CD4-positive, alpha-beta T cell treated with Interleukin-12 subunit alpha and Interleukin-12 subunit beta, for 1 hour (primary cell): ENCODE data around the gene KRT6A.
"Not testable (repeated sequence)": the region's sequence is repeated elsewhere in the genome, so short reads cannot be mapped to it uniquely, and the experiment has no call there.

ENCODE experiments used
- DNase-seq: peaks from one replicate; pipeline ENCODE4 v3.0.0-alpha.2; 2020

Gene KRT6A

DNA sequence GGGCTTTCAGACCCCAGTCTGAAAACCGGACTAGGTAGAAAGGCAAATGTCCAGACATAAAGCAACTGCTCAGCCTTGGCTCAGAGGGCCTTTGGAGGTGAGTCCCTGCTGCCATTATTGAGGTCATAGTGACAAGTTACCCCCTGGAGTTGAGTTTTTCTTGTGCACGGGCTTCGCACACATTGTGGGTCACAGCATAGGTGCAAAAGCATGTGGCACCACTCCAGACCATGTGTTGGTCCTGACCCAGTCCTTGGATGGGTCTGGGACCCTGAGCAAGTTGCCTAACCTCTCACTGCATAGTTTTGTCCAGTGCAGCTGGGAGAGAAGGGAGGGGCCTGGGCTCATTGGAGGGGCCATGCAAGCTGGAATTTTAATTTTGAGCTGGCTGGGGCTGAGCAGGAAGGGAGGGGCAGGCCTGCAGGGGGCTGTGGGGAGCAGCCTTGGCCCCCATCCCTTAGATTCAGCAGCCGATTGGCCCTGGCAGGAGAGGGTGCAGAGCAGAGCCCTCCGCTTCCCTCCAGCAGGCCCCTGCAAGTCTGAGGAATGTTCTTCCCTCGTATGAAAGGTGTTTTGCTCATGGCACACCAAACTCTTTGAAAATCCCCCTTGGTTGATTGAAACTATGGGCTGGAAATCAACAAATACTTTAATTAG is 31.3 kb upstream of the KRT6A start:
- no peak for DNase-seq

DNA sequence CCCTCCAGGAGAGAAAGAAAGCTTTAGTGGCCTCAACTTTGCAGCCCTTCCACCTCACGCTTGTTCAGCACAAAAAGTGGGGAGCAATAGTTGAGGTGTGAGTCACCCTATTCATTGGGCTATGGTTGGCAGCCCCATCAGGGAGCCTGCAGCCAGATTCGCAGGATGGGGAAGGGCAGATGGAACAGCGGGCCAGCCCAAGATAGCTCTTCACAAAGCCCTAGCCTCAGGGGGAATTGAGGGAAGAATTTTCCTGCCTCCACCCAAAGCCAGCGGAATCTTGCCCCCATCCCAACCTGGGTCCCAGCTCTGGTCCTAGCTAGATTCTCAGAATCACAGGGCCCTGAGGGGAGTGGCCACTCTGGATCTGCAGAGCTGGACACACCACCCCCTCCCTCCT is 30.8 kb upstream of the KRT6A start:
- DNase-seq = no peak

DNA sequence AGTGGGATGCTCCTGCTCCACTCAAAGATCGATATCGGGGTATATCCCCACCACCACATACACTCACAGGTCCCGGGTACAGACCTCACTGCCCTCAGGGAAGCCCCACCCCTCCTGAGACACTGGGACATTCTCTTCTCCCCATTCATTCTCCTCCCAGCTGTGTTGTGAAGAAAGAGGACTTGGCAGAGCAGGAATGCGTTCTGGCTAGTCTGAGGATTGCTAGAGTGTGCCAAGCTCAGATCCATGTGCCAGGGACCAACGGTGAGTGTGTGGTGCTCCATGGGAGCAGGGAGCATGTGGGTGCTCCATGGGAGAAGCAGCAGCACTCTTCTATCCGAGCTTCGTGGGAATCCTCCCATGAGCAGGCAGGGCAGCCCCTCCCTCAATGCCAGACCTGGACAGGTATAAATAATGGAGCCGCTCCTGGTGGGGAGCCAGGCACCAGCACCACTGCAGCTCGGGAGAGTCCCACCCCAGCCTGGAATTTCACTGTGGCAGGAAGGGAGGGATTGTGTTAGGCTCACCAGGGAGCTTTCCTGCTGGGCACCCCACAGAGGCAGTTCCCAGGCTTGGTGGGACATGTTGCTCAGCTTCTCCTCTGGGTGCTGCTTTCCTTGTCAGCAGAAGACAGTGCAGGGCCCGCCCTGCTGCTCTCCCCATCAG is 29.4 kb upstream of the KRT6A start:
- DNase-seq = no peak

DNA sequence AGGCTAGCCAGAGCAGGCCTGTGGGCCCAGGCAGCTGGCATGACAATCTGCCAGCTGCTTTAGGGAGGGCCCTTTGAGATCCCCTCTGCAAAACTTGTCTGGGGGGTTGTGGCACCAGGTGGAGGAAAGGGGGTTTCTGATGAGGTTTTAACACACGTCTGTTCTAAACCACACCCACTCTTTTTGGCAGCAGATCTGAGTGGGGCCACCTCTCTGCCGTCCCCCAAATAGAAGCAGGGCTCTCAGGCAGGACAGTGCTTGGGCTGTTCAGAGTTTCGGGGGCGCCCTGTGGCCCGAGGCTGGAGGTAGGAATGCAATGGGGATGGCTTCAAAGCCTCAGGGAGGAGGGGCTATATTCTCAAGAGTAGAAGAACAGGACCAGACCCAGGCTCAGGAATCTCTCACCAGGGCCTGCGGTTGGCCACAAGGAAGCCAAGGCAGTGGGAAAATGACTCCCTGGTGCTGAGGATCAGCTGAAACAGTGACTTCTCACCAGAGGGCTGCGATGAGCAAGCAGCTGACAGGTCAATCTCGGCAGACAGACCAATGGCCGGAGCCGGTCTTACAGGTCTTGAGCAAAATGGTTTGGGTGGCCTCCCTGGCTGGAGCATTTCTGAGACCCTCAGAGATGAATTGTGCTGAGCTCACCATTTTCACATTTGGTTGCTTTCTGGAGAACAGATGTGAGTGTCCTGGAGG is 28.7 kb upstream of the KRT6A start:
- no peak for DNase-seq

DNA sequence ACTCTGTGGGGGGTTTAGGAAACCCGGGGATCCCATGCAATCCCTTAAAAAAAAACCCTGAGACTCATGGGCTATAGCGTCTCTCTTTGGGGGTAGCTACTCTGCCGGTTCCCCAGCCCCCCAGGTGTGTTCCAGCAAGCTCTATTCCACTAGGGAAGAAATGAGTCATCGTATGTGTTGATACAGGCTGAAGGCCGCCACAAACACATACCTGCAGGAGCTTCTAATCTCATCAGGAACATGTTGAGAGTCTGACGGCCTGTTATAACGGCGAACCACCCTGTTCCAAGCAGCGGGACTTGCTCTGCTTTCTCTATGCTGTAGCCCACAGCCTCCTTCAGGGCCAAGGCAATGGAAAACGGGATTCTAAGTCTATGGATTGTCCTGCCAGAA is 28.1 kb upstream of the KRT6A start:
- DNase-seq = no peak

DNA sequence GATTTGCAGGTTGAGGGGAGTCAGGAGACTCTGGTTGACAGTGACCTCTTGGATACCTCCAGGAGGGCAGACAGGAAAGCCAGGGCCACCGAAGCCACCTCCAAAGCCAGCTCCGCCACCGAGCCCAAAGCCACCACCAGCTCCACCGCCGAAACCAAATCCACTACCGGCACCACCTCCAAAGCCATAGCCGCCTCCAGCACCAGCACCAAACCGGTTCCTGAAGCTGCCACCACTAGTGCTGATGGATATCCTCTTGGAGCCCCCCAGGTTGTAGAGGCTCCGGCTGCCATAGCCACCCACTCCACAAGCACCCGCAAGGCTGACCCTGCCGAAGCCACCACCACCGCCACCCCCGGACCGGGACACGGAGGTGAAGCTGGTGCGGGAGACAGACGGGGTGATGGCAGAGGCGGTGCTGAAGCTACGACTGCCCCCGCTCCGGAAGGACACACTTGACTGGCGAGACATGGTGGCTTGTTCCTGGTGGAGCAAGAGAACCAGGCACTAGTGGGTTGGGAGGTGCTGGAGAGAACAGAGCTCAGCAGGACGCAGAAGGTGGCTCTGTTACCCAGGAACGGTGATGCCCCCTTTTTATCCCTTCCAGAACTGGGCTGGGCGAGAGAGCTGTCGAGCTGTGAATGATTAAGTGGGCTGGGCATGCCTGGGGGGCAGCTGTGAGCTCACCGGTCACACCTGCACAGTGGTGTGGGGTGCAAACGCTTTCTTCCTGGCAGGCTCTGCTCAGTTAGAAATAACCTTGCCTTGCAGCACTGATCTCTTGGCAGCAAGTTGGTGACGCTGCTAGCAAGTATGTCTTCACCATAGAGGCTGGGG is 27.0 kb upstream of the KRT6A start, which contains the start of gene KRT5:
KRT5 (minus strand) TSS at position 569 of the 837 bp plus-strand sequence; CDS start at position 471, 98 bp downstream.
- DNase-seq = no peak

DNA sequence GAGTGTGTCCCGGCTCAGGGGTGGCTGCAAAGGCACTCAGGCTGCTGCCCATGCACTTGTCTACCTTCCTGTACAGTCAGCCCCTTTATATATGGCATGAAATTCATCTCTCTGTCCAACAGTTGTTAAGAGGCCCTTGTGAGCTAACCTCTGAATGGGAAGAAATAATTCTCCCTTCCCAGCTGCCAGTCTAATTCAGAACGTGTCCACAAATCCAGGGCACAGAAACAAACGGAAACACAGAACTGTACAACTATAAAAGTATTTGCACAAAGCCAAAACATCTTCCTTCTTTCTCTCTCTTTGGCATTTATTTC is 26.3 kb upstream of the KRT6A start:
- no peak for DNase-seq

DNA sequence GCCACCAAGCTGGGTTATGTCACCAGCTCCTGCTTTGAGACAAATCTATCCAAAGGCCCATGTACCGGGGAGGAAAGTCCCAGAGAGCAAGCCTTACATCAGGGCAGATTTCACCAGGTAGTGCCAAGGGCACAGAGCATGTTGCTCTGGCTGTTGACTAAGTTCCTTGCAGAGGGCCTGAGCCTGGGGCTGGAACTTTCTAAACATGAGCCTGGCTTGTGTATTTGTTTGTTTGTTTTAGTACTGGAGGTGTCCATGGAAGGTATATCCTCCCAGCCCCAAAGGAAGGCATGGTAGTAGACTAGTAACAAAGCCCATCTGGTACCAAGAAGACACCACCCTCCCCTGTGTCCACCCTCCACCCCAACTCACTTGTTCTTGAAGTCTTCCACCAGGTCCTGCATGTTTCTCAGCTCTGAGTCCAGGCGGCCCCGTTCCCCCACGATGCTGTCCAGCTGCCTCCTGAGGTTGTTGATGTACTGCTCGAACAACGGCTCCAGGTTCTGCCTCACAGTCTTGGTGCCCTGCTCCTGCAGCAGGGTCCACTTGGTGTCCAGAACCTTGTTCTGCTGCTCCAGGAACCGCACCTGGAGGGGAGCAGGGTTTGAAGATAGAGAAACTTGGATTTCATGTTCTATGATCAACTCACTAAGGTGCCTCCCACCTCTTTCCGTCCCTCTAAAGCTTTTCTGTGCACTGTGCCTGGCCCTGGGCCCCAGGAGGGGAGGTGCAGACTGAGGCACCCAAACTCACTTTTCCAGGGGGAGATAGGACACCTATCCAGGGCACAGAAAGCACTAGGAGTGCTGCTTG is 25.7 kb upstream of the KRT6A start:
- no peak for DNase-seq

DNA sequence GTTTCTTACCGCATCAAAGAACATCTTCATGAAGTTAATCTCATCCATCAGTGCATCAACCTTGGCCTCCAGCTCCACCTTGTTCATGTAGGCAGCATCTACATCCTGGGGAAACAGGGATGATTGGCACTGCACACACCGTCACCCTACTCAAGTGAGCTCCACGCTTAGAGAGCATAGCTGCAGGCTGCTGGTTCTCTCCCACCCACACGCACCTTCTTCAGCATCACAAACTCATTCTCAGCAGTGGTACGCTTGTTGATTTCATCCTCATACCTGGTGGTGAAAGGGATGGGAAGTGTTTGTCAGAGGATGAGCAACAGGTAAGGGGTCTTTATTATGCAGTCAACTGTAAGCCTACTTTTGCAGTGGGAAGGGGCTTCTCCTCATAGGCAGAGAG is 24.8 kb upstream of the KRT6A start:
- no peak for DNase-seq

DNA sequence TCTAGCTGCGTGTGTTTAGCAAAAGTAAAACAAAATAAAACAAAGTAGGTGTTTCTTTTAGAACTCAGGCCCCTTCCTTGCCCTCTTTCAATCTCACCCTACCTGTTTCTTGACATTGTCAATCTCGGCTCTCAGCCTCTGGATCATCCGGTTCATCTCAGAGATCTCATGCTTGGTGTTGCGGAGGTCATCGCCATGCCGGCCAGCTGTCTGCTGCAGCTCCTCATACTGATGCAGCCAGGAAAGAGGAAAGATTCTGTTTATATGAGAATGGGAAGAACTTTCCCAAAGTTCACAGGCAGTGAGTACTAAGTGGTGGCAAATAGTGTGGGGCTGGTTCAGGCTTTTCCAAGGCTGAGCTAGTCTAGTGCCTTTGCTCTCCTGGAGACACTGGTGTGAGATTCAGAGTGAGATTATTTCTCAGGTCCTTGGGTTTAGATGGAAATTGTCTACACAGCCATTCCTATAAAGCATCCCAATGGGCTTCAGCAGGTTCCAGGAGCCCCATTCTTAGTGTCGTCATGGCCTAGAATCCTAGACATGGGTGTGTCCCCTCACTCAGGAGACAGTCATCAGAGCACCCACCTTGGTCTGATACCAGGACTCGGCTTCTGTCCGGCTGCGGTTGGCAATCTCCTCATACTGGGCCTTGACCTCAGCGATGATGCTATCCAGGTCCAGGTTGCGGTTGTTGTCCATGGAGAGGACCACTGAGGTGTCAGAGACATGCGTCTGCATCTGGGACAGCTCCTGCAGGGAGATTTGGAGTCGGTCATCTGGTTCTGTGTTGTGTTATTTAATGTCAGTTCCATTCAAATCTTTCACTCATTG is 24.2 kb upstream of the KRT6A start:
- DNase-seq = no peak

DNA sequence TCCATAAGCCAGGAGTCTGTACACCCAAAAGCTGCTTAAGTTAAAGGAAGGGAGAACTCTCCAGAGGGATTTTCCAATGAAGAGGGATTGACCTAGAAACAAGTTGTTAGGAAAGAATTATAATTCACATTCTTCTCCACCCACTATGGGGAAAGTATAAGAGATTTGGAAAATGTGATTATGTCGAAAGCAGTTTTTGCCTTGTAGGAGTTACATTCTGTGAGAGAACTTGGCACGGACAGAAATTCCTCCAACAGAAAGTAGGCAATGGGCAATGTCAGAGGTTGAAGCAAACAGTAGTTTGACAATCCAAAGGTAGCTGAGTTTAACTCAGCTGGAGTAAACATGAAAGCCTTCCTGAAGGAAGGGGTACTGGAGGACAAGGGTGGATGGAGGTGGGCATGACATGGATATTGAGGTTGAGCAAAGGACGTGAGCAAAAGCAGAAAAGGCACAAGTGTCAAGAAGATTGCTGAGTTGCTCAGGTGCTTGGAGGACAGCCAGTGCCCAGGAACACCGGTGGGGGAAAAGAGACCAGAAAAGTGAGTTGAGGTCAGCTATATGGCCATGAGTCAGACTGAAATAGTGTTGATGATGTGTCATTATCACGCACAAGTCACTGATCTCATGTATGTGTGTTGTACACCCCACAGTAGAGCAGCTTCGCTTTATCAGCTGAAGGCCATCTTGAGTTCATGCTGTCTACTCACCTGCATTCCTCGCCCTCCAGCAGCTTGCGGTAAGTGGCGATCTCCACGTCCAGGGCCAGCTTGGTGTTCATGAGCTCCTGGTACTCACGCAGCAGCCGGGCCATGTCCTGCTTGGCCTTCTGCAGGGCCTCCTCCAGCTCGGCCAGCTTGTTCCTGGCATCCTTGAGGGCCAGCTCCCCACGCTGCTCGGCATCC is 23.1 kb upstream of the KRT6A start:
- DNase-seq = no peak

DNA sequence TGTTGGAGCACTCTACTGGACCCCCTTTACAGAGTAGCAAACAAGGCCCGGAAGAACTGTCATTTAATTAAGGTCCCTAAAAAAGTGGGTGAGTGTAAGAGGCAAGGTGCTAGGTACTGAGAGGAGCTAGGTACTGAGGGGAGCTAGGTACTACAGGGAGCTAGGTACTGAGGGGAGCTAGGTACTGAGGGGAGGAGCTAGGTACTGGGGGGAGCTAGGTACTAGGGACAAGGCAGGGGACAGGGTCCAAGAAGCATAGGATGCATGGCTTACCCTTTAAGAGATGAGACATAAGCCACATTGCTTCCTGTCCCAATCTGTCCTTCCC is 22.2 kb upstream of the KRT6A start:
- DNase-seq = no peak

DNA sequence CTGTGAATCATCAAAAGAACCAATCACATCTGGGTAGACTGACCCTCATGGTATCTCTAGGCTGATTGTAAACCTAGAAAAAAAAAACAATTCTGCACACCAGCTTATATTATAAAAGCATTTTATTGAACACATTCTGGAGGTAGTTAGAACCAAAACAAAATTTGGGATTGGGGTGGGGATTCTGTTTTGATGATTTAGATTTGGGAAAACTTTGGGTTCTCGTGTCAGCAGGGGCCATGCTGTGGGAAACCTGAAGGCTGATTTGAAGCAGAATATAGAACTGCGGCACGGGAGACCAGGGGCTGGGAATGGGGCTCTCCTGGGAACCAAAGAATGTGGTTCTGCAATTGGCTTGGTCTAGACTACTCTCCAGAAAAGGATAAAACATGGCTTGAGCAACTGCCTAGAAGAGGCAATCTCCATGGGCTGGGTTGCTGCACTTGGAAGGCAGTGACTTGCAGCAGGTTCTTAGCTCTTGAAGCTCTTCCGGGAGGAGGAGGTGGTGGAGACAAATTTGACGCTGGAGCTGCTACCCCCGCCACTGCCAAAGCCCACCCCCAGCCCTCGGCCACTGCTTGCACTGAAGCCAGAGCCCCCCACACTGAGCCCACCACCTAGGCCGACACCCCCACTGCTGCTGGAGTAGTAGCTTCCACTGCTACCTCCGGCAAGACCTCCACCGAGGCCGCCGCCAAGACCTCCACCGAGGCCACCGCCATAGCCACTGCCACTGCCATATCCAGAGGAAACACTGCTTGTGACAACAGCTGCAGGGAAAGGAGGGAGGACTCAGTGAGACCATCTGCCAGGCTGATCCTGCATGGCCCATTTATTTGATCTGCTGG is 21.6 kb upstream of the KRT6A start:
- no peak for DNase-seq

DNA sequence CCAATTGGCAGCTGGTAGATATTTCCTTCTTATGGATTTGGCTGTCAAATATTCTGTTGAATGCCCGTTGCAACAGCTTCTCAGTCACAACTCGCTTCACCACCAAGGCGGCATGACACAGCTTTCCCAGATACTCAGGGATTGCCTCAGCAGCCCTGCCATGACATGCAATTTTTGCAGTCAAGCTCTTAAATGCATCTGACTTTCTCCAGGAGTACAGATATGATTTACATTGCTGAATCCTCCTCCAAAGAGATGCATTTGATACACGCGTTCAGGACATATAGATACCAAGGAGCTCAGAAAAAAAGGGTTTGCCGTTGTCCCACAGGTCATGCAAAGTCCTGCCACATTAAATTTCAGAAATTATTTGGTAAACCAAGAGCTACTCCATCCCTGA is 20.7 kb upstream of the KRT6A start:
- DNase-seq = no peak

DNA sequence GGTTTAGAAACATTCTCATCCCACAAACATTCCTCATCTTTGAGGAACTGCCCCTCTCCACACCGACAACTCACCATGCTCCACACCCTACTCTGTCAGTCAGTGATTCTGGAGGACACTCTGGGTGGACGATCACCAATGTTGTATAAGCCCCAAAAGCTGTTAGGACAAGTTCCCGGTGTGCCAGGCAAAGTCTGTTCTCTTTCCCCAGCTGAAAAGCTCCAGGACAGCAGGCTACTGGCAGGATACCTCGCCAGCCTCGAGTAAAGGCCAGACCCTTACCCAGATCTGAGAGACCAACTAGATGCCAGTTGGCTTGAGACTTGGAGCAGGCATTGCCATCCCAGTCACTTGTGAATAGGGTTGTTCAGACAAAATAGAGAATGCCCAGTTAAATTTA is 15.2 kb upstream of the KRT6A start:
- DNase-seq = no peak

DNA sequence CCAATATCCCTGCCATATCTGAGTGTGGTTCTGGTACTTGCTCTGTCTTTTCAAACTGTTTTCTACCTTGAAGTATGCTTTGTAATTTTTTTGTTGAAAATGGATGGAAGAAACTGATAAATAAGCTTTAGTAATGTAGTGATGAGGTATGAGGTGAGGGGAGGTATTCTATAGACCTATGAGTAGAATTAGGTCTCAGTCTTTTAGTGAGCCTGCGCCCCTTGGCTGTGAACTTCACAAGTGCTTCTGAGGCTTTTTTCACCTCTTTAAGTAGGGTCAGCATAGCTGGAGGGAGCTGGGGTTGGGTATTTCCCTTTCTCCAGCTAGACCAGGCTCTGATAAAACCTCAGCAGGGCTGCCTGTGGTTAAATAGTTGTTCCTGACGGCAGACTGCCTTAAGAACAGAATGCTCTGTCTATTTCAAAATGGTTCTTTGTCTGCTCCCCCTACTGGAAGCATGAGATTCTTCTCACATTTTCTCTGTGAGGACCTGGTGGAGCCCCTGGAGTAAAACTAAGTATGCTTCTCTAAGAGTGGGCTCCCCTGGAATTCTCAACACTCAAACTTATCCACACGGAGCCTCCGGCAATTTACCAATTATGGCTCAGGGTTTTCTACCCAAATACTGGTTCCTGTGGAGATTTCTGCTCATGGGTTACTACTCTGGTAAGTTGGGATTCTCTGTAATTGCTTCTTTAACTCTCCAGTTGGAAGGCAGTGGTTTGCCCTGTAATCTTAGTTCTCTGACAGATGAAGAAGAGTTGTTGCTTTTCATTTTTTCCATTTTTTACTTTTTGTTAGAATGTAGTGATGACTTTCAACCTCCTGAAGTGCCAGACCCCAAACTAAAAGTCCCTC is 14.0 kb upstream of the KRT6A start:
- peak; percentile 21 for DNase-seq

DNA sequence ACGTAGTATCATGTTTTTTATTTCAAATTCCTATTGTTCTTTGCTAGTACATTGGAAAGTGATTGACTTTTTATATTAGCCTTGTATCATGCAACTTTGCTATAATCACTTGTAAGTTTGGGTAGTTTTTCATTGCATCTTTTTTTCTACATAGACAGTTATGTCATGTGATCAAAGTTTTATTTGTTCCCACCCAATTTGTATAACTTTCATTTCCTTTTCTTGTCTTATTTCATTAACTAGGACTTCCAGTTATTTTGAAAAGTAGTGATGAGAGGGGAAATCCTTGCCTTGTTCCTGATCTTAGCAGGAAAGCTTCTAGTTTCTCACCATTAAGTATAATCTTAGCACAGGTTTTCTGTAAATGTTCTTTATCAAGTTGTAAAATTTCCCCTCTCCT is 9.8 kb upstream of the KRT6A start:
- DNase-seq = no peak

DNA sequence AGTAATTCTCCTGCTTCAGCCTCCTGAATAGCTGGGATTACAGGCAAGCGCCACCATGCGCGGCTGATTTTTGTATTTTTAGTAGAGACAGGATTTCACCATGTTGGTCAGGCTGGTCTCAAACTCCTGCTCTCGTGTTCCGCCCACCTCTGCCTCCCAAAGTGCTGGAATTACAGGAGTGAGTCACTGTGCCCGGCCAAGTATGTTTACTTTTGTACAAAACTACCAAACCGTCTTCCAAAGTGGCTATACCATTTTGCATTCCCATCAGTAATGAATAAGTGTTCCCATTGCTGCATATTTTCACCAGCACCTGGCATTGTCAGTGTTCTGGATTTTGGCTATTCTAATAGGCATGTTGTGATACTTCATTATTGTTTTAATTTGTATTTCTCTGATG is 8.4 kb upstream of the KRT6A start:
- no peak for DNase-seq

DNA sequence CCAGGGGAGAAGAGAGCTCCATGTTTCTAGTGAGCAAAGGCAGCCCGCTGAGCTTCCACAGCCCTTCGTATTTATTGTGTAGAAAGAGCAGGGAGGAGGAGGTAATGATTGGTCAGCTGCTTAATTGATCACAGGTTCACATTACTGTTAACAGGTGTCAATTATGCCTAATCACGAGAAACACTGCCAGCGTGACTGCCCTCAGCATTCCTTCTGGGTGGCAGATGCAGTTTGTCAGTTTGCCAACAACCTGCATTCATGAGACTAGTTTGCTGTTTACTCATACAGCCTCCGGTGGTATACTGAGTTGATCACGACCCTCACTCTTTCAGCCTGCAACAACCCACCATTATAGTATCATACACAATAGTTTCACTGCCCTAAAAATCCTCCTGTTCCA is 7.5 kb upstream of the KRT6A start:
- DNase-seq = not testable (repeated sequence)
